Ramos (cell line): ENCODE measurements around the gene TMEM131.

Experiments
- in situ Hi-C: fragments of 300-500 bp; cut with MboI; formaldehyde crosslinking; loops from one replicate; pipeline ENCODE4 v1.14.3; 2022; ENCODE audit warnings: low sequenced_read_pairs; ENCODE audit not compliant: unreplicated experiment

TMEM131 gene

DNA sequence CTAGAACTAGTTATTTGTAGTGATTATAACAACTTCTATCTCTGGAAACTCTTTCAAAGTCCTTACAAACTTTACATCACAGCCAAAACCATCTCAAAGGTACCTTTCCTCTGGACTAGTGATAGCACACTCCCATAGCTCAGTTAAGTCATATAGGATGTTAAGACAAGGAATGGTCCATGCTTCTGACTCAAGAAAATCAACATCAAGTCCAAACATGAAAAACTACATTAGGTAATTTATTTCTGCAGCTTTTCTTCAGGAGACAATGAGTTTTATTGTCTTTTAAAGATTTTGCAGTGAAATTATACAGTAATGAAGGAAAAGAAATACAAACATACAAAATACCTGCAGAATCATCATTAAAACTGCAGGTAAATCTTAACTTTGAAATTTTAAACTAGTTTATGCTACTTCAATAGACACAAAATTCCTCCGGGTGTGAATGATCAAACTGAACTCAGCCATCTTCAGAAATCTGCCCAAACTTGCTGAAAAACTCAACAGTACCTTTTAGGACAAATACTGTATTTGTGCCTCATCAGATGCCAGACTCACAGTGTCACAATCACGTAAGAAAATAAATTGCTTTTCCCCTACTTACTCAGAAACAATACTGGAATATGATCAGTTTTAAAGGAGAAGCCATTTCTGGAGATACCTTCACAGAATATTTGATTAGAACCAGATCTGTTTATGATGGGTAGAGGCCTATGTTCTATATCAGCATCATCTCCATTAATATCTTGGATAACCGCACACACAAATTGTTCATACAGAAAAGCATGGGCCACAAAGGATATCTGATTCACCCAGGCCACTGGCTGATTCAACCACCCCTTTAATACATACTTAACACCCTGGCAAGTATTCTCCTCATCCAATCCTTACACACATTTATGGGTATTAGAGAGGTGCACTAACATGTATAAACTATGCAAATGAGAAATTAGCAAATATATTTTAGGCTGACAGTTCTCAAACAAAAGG, 2.6 kb downstream of the TMEM131 start:
- in situ Hi-C loops: no loop called here

DNA sequence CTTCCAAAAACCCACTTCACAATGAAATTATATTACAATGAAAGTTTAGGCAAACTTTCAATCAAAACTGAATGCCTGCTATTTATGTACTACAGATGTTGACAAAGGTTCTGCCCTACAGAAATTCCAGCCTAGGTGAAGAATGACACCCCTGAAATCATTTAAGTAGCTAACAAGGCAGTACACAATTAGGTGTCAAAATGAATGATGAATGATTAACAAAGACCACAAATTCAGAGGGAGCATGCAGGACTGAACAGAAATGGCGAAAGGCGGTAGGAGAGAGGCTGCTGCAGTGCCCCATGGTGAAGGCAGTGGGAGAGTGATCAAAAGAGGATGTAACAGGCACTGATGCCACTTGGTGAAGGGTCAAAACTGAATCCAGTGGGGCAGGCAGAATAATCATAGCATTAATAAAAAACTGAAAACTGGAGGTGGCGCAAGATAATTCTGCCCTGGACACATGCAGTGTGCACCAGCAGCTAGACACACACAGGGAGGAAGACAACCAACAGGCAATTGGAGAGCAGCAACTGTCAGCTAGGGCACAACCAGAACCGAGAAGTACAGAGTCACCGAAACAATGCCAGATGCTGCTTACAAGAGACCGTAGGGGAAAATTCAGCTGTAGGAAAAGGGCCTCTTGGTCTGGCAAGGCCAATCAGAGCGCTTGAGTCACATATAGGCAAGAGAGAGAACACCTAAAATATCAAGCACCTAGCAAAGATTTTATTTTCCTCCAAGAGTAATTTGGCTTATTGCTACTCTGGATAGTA, 4.5 kb downstream of the TMEM131 start:
- in situ Hi-C loops: no loop called here

DNA sequence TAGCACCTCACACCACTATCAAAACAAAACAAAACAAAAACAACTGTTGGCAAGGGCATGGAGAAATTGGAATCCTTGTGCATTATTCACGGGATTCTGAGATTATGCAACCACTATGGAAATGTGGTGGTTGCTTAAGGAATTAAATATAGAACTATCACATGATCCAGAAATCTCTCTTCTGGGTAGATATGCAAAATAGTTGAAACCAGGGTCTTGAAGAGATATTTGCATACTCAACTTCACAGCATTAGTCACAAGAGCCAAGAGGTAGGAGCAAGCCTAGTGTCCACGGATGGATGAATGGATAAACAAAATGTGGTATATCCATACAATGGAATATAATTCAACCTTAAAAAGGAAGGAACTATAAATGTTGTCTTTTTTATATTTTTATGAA, 7.0 kb downstream of the TMEM131 start:
- in situ Hi-C loops: no loop called here

DNA sequence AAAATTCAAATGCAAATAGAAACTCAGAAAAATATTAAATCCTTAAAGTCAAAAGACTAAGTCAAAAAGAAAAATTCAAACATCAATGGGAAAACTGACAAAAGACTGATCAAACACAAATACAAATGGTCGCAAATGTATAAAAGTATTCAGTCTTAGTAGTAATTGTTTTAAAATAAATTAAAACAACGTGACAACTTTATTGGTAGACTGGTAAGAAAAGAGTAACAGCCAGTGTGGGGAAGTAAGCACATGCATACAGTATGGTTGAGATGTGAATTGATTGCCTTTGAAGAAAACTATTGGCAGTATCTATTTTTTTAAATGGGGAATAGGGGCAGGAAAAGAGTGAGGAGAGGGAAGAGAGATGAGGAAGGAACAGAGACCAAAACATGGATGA, 9.8 kb downstream of the TMEM131 start:
- in situ Hi-C loops: no loop called here

DNA sequence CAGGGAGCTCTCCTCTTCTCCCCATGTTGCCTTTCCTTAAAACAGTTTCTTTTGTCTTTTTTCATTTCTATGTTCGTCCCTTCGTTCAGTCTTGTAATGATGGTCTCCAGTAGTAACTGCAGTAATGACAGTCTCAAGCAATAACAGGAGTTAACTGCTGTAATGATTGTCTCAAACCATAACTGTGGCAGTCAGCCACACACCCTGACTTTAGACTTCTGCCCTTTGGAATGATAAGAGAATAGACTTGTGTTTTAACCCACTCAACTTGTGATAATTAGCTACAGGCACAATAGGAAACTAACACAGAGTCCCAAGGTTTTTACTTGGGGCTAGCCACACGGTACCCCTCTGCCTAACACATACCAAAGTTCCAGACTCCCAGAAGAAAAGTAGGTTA, 12.1 kb downstream of the TMEM131 start:
- in situ Hi-C loops: no loop called here

DNA sequence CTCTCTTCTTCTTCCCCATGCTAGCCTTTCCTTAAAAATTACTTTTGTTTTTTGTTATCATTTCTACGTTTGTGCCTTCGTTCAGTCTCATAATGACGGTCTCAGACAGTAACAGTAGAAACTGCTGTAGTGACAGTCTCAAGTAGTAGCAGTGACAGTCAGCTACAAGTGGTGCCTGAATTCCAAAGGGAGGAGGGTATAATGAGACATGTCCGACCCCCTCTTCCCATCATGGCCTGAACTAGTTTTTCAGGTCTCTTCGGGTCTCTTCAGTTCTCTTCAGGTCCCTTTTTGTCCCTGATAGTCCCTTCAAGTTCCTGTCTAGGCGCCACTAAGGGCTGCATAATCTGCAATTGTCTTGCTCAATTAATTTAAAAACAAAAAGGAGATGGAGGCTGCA, 12.6 kb downstream of the TMEM131 start:
- in situ Hi-C loops: no loop called here

DNA sequence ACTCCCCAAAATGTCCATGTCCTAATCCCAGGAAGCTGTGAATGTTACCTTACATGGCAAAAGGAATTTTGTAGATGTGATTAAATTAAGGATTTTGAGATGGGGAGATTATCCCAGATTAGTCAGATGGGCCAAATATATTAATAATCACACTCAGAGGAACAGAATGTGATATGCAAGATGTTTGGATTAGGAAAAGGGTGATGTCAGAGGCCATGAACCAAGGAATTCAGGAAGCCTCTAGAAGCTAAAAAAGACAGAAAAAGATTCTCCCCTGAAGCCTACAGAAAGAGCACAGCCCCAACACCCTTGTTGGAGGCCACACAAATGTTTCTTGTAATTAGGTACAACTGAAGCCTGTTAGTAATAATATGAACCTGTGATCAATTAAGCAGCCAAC, 13.1 kb downstream of the TMEM131 start:
- in situ Hi-C loops: no loop called here

DNA sequence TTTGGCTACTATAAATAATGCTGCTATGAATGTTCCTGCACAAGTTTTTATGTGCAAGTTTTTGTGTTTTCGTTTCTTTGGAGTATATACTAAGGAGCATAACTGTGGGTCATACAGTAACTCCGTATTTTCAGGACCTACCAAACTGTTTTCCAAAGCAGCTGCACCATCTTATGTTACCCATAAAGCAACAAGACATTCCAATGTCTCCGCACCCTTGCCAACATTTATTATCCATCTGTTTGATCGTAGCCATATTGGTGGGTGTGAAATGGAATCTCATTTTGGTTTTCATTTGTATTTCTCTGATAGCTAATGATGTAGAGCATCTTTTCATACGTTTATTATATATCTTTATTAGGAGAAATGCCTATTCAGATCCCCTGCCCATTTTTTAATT, 13.8 kb downstream of the TMEM131 start:
- in situ Hi-C loops: no loop called here

DNA sequence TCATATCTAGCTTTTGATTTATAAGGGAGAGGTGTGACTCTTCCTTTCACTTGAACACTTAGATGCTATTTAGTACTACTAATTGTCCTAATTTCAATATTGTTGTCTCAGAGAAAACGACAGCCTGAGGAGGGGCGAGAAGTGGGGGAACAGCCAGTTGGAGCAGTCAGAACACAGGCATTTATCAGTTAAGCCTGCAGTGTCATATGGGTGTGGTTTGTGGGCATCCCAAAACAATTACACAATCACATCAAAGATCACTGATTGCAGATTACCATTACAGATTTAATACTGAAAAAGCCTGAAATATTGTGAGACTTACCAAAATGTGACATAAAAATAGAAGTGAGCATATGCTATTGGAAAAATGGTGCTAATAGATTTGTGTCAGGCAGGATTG, 15.8 kb downstream of the TMEM131 start:
- in situ Hi-C loops: no loop called here

DNA sequence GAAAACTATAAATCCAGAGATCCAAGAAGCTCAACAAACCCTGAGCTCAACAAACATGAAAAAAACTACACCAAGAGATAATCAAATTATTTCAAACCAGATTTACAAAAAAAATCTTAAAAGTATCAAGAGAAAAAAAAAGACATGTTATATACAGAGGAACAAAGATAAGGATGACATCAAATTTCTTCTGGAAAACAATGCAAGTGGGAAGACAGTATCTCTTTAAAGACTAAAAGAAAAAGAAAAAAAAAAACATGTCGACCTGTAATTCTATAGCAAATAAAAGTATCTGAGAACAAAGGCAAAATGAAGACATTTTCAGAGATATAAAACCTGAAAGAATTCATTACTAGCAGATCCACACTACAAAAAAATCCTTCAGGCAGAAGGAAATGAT, 21.3 kb downstream of the TMEM131 start:
- in situ Hi-C loops: no loop called here

DNA sequence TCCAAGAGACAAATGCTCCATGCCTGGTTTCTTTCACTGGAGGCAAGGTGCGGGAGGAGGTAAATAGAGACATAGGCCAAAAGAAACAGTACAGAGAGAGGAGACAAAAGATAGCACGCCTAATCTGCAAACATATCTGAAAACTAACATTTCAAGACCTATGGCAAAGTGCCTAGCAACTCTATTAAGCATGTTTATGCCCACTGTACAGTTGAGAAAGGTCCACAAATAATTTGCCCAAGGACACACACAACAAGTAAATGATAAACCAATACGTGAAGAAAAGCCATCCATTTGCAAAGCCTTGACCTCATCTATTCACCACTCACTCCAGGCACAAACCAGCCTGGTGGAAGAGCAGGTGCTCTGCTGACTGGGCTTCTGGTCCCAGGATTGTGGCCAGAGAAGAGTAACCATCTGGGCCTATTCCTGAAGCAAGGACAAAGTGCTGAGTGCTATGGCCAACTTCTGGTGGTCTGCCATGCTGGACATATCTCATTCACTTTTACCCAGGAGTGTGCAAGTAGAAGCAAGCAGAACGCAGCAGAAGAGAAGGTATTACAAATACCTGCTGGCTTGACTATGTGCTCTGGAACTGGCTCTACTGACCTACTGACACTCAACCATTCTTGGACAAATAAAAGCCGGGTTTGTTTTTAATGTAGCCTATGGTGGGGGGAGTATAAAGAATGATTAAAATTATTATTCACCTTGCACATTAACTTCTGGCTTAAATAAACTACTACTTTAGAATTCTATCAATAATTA, 25.3 kb downstream of the TMEM131 start:
- in situ Hi-C loops: no loop called here

DNA sequence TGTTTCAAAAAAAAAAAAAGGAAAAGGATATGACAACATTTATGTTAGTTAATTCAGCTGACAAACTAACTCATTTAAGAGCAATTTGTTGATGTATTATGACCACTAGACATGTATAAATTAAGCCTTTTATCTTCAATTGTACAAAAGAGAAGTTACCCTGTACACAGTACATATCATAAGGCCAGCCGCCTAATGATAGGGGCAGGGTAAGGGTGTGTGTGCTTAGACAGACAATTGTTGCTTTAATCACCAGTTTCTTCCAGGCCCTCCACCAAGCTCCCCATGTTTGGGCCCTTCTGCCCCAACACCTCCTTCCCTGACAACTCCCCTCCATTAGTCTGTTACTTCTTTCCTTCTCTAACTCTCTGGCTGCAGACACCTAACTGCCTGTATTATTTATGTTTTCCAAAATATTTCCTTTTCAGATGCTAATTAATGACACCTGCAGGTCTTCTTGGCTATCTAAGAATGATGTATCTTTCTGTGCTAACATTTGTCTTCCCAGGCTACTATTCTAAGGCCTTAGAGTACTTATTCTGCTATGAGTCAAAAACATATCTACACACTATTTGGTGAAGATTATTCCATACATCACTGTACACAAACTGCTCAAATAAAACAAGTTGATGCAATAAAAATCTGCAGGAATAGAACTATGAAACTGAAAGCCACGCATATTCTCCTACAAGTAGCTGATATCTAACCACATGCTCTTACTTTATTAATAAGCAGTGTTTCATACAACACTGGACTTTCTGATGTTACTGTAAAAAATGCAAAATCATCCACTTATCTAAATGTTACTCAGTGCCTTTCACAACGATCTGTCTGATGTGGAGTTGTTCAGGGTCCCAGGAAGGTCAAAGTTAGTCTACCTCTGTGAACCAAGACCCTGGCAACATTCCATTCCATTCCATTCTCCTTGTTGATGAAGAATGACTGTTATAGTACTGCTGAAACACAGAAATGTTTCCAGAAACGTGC, 26.4 kb downstream of the TMEM131 start:
- in situ Hi-C loops: no loop called here

DNA sequence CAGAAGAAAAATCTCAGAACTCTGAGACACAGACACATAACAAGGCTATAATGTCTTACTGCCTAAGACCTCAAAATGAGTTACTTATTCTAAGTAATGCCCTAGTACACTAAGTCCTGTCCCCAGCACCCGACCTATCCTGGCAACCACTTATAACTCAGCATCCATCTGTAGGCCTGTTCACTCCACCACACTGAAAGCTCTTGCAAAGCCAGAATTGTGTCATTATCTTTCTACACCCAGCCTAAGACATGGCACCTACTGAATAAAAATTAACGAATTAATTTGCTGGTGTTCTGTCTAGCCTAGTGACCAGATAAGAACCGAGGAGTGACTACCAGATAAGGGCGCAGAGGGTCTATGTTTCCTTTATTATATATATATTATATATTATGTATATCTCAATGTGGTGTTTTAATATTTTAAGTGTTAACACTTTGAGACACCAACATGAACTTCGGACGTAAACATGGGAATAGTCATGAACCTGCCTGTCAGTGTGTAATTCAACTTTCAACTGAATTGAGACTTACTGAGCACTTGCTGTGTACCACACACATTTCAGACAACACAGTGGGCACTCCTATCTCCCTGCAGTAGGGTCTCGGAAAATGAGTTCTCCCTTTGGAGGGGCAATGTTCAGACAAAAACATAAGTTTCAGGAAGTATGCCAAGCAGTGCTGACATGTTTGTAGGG, 27.7 kb downstream of the TMEM131 start:
- in situ Hi-C loops: no loop called here

DNA sequence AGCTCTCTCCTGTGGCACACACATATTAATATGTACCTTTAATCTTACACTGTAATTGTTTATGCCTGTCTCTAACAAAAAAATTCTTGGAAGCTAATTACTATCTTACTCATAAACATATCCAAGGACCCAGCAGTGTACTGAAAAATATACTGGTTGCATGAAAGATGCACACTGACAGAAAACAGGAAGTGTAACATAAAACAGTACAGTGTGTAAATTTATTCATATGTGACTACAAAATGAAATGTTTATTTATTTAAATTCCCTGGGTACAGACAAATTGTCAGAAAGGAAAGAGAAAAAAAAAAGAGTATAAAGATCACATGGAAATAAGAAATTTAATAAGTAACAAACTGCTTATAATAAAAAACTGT, 28.5 kb downstream of the TMEM131 start:
- in situ Hi-C loops: no loop called here

DNA sequence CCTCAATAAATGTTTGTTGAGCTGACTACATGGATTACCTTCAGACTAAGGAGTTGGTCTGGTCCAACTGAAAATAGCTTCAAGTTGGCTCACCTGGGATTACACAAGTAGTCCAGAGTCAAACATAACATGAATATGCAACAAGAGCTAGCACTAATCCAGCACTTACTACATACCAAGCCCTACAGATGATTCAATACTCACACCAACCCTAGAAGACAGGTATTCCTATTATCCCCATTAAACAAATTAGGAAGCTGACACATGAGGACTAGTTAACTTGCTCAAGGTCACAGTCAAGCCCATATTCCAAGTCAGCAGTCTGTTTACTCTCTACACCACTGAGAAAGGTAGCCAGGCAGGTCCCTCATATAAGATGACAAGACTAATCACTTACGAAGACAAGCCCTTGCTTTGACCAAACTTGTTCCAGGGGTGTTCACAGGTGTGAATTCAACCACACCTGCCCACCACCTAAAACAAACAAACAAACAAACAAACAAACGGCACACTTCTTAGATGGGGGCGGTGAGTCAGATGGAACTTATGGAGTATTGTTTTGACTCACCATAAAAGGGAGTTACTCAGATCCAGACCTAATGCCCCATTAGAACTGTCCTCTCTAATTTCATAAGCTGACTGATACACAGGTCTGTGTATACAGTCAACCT, 29.1 kb downstream of the TMEM131 start:
- in situ Hi-C loops: no loop called here

DNA sequence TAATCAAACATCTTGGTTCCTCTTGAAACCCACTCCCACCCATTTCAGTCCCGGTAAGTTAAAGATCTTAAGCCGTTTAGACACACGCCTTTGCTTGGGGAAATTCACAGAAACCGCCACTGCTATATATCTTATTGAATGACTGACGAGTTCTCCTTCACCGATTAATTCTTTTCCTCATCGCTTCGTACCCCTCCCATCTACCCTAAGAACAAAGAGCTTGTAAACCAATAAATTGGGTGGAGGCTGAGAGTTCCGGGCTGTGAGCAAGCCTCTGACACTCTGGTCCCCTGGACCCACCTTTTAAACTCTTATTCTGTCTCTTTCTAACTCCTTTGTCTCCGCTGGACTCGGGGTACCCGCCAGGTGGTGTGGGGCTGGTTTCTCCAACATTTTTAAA, 30.6 kb downstream of the TMEM131 start:
- in situ Hi-C loops: no loop called here

DNA sequence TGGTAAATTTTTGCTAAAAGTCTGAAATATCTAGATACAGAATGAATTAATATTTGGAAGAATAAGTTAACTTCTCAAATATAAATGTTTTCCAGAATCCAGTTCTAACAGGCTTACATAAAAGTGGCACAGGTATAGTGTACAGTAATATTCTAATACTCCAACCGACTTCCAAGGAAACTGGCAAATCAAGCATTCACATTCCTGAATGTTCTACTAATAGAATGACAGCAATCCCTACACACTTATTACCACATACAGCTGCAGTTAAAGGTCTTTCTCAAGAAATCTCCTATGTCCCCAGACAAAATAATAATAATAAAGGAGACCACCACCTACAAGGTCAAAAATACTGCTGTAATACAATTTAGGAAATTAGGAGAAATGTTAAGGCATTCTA, 31.9 kb downstream of the TMEM131 start:
- in situ Hi-C loops: no loop called here

DNA sequence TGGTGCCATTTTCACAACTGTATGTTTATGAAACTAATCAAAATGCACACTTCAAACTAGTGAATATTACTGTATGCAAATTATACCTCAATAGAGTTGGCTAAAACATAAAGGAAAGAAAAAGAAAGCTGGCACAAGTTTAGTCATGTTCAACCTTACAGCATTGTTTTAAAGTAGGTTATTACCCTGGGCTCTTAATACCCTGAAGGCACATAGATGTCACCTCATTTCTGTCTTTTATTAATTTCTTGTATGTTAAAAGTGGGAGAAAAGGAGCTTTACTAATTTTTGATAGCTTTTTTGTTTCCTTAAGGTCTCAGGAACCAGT, 32.7 kb downstream of the TMEM131 start:
- in situ Hi-C loops: no loop called here

DNA sequence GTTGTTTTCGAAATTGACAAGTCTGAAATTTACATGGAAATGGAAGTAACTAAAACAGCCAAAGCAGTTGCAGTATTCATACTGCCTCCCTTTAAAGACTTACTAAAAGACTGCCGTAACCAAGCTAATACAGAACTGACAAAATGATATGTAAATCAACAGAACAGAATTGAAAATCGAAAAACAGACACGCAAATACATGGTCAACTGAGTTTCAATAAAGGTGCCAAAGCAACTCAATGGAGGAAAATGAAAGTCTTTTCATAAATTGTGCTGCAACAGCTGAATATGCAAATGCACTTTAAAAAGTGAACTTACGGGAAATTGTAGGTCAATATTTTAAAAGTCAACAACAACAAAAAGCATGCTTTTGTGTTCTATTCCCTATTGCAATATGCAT, 34.2 kb downstream of the TMEM131 start:
- in situ Hi-C loops: no loop called here
